ENCODE results near the gene ZNF786.
"Not testable (repeated sequence)": the region's sequence is repeated elsewhere in the genome, so short reads cannot be mapped to it uniquely, and the experiment has no call there.

The ZNF786 gene, protein sequence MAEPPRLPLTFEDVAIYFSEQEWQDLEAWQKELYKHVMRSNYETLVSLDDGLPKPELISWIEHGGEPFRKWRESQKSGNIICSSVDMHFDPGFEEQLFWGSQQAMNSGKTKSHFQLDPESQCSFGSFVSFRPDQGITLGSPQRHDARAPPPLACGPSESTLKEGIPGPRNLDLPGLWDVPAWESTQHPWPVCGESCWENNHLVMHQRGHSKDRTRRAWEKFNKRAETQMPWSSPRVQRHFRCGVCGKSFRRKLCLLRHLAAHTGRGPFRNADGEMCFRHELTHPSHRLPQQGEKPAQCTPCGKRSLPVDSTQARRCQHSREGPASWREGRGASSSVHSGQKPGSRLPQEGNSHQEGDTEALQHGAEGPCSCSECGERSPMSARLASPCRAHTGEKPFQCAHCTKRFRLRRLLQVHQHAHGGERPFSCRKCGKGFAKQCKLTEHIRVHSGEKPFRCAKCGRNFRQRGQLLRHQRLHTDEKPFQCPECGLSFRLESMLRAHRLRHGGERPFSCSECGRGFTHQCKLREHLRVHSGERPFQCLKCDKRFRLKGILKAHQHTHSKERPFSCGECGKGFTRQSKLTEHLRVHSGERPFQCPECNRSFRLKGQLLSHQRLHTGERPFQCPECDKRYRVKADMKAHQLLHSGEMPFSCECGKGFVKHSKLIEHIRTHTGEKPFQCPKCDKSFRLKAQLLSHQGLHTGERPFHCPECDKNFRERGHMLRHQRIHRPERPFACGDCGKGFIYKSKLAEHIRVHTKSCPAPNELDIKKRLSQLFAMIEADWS

DNA sequence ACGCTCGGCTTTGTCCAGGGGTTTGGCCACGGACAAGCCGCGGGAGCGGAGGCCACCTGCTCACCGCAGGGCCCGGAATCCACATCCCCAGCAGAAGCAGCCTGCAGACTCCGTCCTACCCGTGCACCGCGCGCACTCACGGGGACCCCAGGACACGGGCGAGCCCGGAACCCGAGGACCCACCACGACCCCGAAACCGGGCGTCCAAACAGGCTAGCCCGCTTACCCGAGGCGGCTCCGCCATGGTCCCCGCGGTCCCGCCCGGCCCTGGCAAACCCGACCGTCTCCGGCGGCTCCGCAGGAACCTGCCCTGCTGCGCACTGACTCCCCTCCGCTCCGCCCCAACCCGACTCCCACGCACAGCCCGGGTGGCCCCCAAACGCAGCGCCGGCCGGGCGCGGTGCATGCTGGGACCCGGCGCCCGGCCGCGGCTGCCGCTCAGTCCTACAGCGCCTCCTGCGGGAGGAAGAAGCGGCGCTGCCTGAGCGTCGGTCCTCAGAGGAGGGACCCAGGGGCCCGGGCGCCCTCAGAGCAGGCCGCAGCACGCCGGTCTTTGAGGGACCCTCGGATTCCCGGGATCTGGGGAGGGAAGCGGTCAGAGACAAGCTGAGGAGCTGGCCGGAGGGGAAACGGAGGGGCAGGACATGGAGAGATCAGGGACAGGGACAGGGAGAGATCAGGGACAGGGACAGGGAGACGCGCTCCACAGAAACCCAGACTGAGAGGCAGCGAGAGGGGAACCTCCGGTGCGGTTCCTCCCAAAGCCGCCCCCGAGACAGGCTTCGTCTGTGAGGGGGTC is at the start of gene ZNF786:
TSS of gene ZNF786 (minus strand) at position 322 of the 799 bp plus-strand sequence. CDS start at position 244, 78 bp downstream.
- DNase-seq, result peak; percentile 92

DNA sequence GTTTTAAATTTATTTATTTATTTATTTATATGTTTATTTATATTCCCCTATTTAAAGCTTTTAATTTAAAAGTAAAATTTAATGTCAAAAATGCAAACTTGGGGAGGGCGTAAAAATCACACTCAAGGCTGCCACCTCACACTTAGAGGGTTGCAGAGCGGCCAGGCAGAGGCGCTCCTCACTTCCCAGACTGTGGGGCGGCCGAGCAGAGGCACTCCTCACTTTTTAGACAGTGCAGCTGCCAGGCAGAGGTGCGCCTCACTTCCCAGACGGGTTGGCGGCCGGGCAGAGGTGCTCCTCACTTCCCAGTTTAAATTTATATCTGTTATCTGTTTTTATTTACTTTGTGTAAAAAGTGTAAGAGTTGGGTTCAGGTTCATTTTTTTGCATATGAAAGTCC is 45.6 kb upstream of the ZNF786 start:
- DNase-seq, result no peak

DNA sequence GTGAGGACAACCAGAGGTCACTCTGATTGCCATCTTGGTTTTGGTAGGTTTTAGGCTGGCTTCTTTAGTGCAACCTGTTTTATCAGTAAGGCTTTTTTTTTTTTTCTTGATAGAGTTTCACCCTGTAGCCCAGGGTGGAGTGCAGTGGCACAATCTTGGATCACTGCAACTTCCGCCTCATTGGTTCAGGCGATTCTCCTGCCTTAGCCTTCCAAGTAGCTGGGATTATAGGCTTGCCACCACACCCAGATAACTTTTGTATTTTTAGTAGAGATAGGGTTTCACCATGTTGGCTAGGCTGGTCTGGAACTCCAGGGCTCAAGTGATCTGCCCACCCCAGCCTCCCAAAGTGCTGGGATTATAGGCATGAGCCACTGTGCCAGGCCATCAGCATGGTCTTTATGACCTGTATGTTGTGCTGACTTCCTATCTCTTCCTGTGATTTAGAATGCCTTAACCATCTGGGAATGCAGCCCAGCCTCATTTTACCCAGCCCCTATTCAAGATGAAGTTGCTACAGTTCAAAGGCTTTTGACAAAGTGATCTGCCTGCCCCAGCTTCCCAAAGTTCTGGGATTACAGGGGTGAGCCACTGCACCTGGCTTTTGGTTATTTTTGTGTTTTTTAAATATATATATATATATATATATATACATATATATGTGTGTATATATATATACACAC is 42.7 kb upstream of the ZNF786 start:
- no peak for DNase-seq

DNA sequence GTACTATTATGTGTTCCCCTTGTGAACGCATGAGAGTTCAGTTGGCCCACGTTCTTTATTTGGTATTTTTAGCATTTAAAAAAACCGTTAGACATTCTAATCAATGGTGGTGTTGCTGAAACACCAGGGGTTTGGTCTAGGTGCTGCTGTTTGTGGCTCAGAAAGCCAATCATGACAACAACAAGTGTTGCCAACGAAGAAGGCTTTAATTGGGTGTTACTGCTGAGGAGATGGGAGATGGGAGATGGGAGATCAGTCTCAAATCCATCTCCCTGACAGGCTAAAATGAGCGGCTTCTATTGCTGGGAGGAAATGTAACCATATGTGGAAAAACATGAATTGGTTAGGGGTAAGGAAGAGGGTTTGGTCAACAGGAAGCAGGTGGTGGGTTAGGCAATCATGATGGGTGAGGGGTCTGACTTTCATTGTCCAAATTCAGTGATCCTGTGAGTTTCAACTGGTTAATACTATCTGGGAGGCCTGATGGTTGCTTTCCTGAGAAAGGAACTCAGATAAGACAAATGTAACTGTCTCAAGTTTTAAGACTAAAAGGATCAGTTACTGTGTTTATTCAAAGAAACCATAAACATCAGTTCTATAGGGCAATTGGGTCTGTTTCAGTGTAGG is 40.2 kb upstream of the ZNF786 start:
- DNase-seq, result no peak

DNA sequence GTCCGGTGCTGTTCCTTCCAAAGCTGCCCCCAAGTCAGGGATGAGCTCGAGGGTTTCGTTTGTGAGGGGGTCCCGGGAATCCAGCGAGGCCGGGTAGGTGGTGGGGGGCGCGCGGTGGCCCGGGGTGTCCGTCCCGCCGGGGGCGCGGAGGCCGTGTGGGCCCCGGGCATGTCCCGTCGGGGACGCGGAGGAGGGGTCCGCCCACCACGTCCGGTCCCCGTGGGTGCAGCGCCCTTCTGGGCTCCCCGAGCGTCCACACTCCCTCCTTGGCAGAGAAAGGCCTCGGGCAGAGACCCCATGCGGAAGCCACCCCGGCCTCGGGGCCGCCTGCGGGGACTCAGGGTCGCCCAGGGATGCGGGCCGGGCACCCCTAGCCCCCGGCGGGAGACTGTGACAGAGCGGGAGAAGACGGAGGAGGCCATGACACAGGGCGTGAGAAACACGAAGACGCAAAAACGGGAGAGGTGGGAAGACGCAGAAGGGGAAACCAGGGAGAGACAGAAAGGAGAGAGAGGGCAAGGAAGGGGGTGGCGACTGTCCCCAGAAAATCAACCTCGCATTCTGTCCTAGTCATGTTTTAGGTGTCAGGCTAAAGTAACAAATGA is 36.2 kb upstream of the ZNF786 start:
- peak; percentile 67 for DNase-seq

DNA sequence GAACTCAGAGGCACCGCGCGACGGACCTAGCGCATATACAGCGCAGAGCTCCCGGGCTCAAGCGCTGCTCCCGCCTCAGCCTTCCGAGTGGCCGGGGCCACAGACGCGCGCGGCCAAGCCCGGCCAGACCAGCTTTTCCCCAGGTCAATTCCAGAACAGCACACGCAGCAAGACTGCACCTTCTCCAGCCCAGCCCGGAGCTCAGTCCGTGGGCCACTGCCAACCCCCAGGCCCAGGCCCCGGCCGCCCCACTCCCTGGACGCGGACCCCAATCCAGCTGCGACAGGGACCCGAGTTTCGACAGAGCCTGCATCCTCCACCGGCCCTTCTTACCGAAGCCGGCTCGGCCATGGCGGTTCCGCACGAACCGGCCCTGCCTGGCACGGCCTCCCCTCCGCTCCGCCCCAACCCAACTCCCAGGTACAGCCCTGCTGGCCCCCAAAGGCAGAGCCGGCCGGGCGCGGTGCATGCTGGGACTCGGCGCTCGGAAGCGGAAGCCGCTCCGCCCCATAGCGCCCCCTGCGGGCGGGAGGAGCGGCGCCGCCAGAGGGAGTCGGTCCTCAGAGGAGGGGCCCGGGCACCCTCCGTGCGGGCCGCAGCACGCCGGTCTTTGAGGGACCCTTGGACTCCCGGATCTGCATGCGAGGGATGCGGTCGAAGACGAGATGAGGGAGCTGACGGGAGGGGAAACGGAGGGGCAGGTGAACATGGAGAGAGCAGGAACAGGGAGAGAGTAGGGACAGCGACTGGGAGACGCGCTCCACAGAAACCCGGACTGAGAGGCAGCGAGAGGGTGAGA is 35.5 kb upstream of the ZNF786 start, which contains the start of gene ZNF425:
TSS of gene ZNF425 (minus strand) at position 462 of the 799 bp plus-strand sequence. CDS start at position 351, 111 bp downstream.
- peak; percentile 96 for DNase-seq

DNA sequence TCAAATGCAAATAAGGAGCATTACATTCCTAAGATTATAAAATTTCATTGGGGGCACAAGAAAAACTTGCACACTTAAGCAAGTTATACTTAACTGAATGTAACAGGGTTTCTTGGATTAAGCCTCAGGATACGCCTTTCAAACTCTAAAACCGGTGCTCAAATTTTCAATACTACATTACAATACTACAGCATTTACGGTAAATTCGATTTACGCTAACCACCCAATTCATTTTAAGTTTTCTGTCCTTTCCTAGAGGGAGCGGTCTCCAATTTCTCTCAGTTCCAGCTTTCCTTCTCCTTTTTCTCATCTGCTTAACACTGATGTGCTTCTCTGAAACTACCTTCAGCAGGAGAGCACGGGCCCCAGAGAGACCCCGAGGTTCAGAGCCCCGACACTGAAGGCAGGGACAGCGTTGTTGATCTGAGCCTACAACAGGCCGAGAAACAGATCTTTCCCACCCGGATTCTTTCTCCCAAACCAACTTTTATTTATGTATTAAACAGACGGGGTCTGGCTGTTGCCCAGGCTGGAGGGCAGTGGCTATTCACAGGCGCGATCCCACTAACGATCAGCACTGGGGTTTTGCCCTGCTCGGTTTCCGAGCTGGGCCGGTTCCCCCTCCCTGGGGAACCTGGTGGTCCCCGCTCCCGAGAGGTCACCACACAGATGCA is 34.8 kb upstream of the ZNF786 start:
- no peak for DNase-seq

DNA sequence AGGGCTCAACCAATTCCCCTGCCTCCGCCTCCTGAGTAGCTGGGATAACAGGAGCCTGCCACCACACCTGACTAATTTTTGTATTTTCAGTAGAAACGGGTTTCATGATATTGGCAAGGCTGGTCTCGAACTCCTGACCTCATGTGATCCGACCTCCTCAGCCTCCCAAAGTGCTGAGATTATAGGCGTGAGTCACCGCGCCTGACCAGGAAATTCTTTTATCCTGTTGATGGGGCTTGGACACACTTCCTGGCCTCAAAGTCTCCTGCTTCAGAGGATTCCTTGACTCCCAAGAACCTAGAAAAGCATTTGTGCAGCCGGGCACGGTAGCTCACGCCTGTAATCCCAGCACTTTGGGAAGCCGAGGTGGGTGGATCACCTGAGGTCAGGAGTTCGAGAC is 19.5 kb upstream of the ZNF786 start:
- DNase-seq, result no peak

DNA sequence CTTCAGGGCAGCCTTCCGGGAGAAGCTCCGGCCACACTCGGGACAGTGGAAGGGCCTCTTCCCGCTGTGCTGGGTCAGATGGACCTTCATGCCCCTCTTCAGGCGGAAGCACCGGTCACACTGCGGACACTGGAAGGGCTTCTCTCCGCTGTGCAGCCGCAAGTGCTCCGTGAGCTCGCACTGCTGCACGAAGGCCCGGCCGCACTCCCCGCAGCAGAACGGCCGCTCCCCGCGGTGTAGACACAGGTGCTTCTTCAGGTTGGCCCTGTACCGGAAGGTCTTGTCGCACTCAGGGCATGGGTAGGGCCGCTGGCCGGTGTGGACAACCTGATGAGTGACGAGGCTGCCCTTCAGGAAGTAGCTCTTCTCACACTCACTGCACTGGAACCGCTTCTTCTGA is 14.2 kb upstream of the ZNF786 start:
- no peak for DNase-seq

DNA sequence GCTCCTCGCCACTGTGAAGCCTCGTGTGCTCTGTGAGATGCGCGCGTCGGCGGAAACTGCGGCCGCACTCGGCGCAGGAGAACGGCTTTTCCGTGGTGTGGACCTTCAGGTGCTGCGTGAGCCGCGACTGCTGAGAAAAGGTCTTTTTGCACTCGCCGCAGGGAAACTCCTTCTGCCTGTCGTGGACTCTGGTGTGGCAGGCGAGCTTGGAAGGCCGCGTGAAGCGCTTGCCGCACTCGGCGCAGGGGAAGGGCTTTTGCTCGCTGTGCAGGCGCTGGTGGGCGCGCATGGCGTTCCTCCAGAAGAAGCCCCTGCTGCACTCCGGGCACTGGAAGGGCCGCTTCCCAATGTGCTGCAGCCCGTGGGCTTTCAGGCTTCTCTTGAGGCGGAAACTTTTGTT is 13.7 kb upstream of the ZNF786 start:
- DNase-seq, result no peak

DNA sequence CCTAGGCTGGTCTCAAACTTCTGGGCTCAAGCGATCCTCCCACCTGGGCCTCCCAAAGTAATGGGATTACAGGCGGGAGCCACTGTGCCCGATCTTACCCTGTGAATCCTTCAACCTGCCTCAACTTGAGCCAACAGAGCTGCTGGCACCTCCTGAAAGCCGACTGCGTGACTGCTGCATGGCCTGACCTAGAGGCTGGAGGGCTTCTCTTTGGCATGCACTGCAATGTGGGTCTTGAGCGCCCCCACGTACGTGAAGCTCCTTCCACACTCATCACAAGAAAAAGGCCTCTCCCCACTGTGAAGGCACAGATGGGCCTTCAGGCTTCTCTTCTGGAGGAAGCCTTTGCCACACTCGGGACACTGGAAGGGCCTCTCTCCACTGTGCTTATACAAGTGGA is 12.9 kb upstream of the ZNF786 start:
- DNase-seq, result no peak

DNA sequence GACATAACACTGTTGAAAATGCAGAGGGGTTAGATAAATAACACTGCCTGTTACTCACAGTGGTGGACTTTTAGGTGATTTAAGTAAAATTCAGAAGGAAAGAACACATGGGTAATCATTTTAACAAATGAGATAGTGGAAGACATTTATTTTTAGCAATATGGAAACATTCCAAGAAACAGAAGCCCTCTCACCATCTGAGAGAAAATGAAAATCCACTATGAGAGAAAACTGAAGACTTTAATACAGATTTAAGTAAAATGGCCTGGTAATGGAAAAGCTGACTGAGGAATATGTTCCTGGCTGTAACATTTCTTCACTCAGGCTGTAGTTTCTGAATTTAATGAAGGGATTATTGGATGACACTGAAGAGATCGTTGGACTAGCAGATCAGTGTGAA is 12.1 kb upstream of the ZNF786 start:
- DNase-seq, result no peak

DNA sequence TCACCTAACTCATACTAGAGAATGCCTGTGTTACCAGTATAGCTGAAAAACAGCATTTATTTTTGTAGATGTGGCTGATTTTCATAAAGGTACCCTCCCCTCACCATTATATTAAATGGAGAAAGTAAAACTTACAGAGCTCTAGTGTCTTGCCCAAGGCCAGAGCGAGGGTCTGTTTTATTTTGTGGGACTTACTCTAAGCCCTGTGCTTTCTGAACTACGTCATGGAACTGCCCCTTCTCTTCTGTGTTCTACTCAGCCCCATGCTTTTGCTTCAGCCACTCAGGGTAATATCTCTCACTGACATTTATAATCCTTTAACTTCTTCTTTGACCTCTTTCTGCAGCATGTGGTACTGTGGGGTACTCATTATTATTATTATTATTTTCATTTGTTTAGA is 10.3 kb upstream of the ZNF786 start:
- DNase-seq, result no peak

DNA sequence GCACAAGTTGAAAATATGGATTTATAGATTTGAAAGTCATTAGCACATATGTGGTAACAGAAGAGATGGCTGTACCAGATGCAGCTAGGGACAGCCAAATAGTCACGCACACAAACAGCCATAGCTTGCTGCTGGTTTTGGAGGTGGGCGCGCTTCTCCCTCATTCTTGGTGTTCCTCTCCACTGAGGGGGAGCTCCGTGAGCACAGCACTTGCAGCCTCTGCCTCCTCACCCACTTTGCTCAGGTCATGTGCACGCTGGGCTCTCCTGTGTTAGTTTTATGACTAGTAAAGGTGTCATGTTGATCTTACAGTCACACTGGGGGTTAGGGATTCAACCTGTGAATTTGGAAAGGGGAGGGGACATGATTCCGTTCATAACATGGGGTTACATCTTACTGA is 8.5 kb upstream of the ZNF786 start:
- DNase-seq, result no peak

DNA sequence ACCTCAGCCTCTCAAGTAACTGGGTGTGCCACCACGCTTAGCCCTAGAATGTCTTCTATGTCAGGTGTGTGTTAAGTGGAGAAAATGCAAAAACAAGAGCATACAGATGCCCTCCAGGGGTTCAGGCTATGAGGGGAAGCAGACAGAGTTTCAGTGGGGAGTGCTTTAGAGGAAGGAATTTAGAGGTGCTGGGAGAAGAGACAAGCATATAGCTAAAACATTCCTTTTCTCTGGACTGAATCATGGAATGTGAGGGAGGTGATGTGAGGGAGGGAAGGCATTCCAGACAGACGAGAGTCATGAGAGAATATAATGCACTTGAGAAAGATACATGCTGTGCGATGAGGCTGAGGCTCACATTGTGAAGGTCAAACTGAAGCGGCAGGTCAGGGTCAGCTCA is 6.6 kb upstream of the ZNF786 start:
- no peak for DNase-seq

DNA sequence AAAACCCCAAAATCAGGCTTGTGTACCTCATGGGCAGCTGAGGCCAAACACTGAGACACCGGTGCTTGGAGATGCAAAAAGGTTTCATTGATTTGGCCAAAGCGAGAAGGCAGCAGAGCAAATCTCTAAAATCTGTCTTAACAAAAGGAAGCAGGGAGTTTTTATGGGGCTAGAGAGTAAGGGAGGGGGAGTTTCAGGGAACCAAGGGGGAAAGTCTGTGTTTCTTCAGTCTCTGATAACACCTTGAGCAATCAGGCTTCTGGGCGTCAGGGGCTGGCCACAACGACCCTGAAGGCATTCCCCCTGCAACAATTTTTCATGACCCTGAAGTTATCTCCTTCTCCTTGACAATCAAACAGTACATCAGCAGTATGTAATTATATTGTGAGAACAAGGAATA is 2.7 kb upstream of the ZNF786 start:
- no peak for DNase-seq

DNA sequence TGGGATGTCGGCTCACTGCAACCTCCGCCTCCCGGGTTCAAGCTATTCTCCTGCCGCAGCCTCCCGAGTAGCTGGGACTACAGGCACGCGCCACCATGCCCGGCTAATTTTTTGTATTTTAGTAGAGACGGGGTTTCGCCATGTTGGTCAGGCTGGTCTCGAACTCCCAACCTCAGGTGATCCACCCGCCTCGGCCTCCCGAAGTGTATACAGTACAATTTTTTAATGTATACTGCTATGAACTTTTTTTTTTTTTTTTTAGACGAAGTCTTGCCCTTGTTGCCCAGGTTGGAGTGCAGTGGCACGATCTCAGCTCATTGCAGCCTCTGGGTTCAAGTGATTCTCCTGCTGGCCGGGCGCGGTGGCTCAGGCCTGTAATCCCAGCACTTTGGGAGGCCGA is 1.7 kb upstream of the ZNF786 start:
- not testable (repeated sequence) for DNase-seq

DNA sequence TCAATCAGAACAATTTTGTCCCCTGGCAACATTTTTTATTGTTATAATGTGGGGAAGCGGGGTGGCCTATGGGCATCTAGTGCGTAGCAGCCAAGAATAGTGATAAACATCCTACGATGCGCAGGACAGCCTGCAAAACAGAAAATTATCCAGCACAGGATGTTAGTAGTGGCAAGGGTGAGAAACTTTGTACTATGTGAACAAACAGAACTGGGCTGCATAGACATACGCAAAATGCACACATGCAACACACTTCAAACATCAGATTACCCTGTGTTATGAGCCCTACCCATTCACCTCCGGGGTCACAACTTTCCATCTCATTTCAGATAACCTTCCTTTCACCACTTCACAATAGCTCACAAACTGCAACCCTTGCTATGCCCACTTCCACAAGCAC is 3.1 kb downstream of the ZNF786 start:
- no peak for DNase-seq

DNA sequence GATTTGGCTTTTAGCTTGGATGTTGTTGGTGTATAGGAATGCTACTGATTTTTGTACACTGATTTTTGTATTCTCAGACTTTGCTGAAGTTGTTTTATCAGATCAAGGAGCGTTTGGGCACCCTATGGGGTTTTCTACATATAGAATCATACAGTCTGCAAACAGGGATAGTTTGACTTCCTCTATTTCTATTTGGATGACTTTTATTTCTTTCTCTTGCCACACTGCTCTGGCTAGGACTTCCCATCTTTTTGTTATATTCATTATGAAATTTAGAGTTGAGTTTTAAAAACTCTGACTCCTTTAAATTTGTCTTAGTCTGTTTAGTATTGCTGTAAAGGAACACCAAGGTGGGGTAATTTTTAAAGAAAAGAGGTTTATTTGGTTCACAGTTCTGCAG is 4.7 kb downstream of the ZNF786 start:
- no peak for DNase-seq

DNA sequence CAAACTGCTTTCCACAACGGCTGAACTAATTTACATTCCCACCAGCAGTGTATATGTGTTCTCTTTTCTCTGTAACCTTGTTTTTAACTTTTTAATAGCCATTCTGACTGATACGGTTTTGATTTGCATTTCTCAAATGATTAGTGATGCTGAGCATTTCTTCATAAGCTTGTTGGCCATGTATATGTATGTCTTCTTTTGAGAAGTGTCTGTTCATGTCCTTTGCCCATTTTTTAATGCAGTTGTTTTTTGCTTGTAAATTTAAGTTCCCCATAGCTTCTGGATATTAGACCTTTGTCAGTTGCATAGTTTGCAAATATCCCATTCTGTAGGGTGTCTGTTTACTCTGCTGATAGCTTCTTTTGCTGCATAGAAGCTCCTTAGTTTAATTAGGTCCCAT is 6.1 kb downstream of the ZNF786 start:
- DNase-seq, result no peak

Measured in activated T-cell treated with anti-CD3 and anti-CD28 coated beads, Interleukin-2, amount 50 U/mL, for 1 hour (primary cell).